Measurements from ENCODE around the gene ITGA11.

The ITGA11 gene

DNA sequence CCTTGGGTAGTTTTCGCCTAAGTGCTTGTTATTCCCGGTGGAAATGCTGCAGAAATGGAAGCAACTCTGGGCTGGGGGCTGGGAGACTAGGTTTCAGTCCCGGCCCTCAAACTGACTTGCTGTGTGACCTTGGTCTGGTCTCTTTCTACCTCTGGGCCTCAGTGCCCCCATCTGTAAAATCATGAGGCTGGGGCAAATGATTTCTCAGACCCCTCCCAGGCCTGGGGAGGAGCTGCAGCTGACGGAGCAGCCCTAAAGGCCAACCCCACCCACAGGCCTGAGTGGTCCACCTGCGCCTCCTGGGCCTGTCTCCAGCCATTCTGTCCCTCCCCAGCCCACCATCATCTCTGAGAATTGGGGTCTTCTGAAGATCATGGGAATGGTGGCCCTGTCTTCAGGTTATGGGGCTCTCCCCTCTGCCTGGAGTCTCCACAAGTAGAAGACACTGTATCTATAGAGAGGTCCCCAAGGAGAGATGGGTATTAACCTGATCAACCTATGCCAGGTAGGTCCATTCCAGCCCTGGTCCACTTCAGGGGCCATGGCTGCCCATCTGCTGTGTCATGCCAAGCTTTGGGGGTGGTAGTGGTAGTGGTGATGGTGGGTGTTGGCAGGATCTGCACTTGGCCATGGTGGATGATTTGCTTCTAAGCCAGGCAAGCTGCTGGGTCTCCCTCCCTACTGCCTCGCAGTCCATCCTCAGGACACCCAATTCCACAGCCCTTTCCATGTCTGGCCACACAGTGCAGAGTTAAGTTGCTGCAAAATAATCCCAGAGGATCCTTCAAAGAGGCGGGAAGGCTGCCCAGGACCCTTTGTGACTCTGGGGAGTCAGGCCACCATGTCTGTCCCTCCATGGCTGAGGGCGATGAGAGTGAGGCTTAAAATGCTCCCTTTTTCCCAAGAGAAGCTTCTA, 46.0 kb downstream of the ITGA11 start:
- TF ChIP-seq, protein P1, sequence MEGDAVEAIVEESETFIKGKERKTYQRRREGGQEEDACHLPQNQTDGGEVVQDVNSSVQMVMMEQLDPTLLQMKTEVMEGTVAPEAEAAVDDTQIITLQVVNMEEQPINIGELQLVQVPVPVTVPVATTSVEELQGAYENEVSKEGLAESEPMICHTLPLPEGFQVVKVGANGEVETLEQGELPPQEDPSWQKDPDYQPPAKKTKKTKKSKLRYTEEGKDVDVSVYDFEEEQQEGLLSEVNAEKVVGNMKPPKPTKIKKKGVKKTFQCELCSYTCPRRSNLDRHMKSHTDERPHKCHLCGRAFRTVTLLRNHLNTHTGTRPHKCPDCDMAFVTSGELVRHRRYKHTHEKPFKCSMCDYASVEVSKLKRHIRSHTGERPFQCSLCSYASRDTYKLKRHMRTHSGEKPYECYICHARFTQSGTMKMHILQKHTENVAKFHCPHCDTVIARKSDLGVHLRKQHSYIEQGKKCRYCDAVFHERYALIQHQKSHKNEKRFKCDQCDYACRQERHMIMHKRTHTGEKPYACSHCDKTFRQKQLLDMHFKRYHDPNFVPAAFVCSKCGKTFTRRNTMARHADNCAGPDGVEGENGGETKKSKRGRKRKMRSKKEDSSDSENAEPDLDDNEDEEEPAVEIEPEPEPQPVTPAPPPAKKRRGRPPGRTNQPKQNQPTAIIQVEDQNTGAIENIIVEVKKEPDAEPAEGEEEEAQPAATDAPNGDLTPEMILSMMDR (IDR thresholded peaks at IDR 0.05; ENCODE audit: low read depth, low read length, missing control alignments), result no peak
- no peak for DNase-seq (ENCODE audit: low read depth)
- no peak overlapping the region for H3K4me3 ChIP-seq (ENCODE audit: low read depth, low read length)

DNA sequence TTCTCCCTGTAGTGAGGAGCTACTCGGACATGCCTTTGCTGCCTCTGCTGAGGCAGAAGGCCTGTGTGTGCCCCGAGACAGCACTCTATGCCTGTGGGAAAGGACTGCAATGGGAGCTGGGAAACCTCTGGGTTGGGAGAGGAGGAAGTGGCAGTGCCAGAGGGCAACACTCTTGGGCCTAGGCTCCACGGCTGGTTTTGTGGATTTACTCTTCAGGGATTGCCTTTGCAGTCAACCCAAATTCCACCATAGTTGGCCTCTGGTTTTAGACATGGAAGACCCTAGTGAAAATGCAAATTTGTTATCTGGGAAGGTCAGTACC, 46.8 kb downstream of the ITGA11 start:
- TF ChIP-seq, protein P1 (IDR thresholded peaks at IDR 0.05; ENCODE audit: low read depth, low read length, missing control alignments), result no peak
- no peak overlapping the region for H3K4me3 ChIP-seq (ENCODE audit: low read depth, low read length)
- DNase-seq (ENCODE audit: low read depth), result no peak

DNA sequence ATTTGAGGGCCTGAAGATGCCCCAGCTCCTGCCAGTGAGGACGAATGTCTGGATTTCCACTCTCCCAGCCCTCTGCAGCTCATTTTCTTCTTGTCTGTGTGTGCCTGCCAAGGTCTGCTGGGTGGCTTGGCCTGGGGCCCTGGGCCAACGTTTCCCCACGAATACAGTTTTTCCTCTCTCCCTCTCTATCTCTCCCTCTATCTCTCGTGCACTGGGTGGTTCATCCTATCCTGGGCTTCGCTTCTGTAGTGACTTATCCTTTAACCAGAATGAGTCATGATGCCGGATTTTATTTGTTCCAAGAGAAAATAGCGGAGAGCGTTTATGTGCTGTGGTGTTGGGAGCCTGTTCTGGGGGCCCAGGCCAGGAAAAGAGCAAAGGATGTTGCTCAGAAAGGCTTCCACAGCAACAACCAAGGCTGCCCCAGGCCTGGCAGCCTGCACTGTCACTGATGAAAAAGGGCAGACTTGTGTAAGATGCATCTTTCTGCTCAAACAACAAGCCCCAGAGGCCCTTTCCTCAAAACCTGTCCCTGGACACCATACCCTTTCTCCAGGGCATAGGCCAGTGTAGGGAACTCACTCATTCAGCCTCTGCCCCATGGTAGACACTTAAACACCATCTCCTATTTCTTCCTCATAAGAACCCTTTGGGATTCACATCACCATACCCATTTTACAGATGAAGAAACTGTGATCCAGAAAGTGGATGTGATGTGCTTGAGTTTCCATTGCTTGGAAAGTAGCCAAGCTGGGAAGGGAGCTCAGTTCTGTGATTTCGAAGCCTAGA, 47.3 kb downstream of the ITGA11 start:
- DNase-seq (ENCODE audit: low read depth), result no peak
- TF ChIP-seq, protein P1 (IDR thresholded peaks at IDR 0.05; ENCODE audit: low read depth, low read length, missing control alignments), result no peak
- H3K4me3 ChIP-seq (ENCODE audit: low read depth, low read length), result no peak overlapping the region

DNA sequence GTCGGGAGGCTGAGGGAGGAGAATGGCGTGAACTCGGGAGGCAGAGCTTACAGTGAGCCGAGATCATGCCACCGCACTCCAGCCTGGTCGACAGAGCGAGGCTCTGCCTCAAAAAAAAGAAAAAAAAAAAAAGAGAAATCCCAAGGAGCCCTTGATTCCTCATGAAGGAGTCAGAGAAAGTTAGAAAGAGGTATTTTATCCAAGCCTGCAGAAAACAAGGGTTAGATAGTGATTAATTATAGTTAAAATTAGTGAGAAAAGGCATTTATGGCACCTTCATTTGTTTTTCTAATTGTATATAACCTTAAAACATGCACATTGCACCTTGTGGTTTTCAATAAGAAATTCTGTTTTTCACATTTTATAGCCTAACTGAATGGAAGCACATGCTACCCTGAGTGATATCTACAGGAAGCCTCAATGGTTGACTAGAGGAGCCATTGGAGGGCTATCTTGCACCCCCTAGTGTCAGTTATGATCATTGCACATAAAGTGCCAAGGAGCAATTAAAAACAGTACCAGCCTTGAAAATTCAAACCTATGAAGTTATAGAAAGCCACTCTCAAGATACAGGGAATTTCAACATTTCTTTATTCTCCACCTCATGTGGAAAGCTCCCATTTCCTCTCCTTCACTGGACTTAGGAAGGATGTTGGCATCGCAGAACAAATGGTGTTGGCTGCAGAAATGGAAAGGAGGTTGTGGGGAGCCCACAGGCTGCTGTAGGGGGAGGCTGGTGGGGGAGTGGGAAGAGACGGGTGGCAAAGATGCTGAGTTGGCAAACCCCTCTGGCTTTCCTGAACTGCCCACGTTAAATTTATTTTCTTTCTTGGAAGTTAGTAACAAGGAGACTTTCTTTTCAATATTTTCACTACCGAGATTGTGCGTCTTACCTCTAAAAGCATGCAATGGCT, 48.5 kb downstream of the ITGA11 start:
- peak; percentile 49 for DNase-seq (ENCODE audit: low read depth)
- no peak overlapping the region for H3K4me3 ChIP-seq (ENCODE audit: low read depth, low read length)
- TF ChIP-seq, protein P1 (IDR thresholded peaks at IDR 0.05; ENCODE audit: low read depth, low read length, missing control alignments), result peak; percentile 71

DNA sequence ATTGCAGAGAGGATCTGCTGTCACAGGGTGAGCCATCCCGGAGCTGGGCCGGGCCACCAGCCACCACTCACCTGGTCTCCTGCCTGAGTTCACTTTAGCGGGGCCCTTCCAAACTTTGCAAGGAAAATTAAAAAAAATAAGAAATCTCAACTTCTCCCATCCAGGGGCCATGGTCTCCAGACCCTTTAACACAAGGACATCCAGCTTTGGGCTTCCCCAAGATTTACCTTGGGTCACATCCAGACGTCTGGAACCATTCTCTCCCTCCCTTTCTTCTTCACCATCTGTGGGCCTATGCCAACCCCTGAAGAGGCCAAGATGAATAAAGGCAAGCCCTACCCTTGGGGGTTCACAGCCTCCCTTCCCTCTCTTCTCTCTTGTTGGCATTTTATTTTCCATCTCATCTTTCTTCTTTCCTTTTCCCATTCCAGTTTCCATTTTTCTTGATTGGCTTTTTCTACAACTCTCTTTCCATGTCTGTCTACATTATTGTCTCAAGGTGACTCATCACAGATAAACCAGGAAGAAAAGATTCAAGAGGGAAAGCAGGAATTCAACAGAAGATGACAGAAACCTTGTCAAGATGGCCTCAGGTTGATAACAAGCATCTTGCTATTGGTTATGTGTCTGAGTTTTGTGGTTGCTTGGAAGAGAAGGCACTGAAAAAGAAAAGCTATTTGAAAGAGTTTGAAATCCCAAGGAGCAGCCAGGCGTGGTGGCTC, 49.5 kb downstream of the ITGA11 start:
- H3K4me3 ChIP-seq (ENCODE audit: low read depth, low read length), result no peak overlapping the region
- no peak for DNase-seq (ENCODE audit: low read depth)
- TF ChIP-seq, protein P1 (IDR thresholded peaks at IDR 0.05; ENCODE audit: low read depth, low read length, missing control alignments), result no peak

DNA sequence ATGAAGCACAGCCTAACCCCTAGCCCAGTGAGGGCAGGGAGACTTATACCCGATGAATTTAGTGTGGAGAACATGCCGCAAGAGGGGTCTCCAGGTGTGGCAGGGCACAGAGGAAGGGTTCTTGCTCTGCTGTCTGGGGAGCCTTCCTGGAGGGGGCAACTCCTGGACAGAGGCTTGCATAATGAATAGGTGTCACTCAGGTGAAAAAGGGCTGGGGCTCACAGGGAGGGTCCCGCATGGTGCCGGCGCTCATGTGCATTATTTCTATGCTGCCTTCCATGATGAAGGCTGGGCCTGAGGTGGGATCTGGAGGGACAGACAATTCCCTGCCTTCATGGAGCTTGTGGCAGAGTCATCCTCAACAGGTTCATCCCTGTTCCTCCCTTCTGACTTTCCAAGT, 51.5 kb downstream of the ITGA11 start:
- no peak overlapping the region for H3K4me3 ChIP-seq (ENCODE audit: low read depth, low read length)
- TF ChIP-seq, protein P1 (IDR thresholded peaks at IDR 0.05; ENCODE audit: low read depth, low read length, missing control alignments), result no peak

More for the DNA sequence above, 51.5 kb downstream of the ITGA11 start:
- no peak for DNase-seq (ENCODE audit: low read depth)

All from GM12864 (cell line).